Umbilical cord (tissue), 2 donors: ENCODE measurements around the gene ZSCAN25. TPM values are rescaled to one million over a fixed set of nuclear protein-coding genes. Genes with fewer than 3 reads are reported as not detected.
"Not testable (repeated sequence)": the region's sequence is repeated elsewhere in the genome, so short reads cannot be mapped to it uniquely, and the experiment has no call there.

Source experiments
- DNase-seq: peaks from one replicate; pipeline ENCODE4 v3.0.0-alpha.2; 2015; ENCODE audit warnings: low spot score
- total RNA-seq: library from RNA; depleted of rRNA; stranded (reverse); fragments of >200 nt; gene quantifications from one replicate; pipeline ENCODE4 v1.2.3, GENCODE V29; 2014; ENCODE audit warnings: low replicate concordance; ENCODE audit not compliant: insufficient read depth

The ZSCAN25 gene
- 10.6 TPM for total RNA-seq

- DNase-seq, result peak; percentile 93
These were observed at the start of gene ZSCAN25 for GRCh38 chr7:99616359-99617191. Gene ZSCAN25, plus strand, starts transcription at chr7:99616946. Its CDS starts 2,661 bp downstream, at chr7:99619607.

DNA sequence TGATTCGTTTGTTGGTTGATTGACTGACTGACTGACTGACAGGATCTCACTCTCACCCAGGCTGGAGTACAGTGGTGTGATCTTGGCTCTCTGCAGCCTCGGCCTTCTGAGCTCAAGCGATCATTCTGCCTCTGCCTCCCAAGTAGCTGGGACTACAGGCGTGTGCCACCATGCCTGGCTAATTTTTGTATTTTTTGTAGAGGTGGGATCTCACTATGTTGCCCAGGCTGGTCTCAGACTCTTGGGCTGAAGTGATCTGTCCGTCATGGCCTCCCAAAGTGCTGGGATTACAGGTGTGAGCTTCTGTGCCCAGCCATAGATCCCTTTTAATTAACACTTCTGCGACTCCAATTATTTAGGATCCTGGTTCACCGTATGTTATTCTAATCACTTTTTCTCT is 48.0 kb upstream of the ZSCAN25 start:
- DNase-seq, result not testable (repeated sequence)

DNA sequence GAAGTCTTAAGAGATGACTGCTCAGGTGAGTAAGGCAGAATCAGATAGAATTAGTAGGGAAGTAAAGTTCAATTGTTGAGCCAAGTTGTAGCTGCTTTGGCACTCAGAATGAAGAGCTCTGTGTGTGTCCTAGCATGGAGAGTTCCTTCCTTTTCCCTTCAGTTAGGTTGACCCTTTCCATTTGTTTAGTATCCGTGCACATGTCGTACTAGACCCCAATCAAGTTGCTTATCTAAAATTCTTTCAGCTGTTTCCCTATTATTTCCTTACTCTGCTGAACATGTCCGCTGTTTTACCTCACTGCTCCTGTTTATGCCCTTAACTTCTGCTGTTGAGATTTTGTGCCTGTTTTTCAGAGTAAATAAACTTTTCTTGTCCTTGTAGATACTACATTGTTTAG is 45.0 kb upstream of the ZSCAN25 start:
- no peak for DNase-seq

DNA sequence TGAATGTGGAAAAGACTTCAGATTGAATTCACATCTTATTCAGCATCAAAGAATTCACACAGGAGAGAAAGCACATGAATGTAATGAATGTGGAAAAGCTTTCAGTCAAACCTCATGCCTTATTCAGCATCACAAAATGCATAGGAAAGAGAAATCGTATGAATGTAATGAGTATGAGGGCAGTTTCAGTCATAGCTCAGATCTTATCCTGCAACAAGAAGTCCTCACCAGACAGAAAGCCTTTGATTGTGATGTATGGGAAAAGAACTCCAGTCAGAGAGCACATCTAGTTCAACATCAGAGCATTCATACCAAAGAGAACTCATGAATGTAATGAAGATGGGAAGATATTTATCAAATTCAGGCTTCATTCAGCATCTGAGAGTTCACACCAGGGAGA is 43.5 kb upstream of the ZSCAN25 start:
- no peak for DNase-seq

DNA sequence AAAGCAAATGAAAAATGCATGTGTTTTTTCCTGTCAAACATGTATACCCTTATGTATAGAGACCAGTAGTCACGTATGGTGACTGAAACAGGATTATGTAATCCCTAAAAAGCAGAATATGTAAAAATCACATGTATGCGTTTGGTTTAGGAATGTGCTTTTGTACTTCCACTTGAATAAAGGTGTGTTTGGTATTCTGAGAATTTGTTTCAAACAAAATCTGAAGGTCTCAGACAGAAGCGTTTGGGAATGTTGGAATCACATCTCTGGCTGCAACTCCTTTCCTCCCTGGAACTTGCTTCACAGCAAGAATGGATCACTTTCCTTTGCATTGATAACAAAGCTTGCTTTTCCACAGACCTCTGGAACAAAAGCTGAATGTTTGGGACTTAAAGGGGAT is 40.5 kb upstream of the ZSCAN25 start:
- DNase-seq, result no peak

DNA sequence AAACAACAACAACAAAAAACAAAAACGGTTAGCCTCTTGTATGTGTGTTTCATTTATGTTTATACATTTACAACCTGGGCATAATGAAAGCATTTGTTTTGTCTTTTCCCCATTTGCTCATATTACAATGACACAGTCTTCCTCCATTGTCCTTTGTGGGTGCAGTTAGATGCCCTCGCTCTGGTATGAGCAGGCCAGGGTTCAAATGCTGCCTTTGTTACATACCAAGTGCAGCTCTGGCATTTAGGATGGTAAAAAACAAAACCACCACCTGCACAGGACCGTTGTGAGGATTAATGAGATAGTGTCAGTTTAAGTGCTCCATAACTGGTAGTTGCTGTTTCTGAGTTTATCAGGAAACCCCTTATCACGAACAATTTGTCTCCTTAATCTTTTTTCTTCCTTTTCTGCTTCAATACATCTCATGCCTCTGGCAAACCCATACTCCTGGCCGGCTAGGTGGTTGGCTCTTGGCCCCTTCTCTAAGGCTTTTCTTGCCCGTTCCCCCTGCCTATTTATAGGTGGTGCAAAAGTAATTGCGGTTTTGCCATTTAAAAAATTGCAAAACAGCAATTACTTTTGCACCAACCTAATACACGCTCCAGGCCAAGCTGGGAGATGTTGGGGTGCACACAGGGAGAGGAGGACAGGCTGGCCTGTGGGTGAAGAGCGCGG is 37.3 kb upstream of the ZSCAN25 start:
- no peak for DNase-seq

GRCh38 chr7:99579956-99580777 is 36.6 kb upstream of the ZSCAN25 start:
- peak; percentile 54 for DNase-seq

- not testable (repeated sequence) for DNase-seq
These were observed 35.9 kb upstream of the ZSCAN25 start for GRCh38 chr7:99580778-99581332.

DNA sequence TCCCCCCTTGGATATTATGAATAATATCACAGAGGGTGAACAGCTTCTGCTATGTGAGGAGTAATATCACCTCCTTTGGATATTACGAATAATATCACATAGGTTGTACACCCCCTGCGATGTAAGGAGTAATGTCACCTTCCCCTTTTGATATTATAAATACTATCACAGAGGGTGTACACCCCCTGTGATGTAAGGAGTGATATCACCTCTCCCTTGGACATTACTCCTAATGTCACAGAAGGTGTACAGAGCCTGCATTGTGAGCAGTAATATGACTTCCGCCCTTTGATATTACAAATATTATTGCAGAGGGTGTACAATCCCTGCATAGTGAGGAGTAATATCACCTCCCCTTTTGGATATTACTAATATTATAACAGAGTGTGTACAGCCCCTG is 27.9 kb upstream of the ZSCAN25 start:
- DNase-seq, result no peak

DNA sequence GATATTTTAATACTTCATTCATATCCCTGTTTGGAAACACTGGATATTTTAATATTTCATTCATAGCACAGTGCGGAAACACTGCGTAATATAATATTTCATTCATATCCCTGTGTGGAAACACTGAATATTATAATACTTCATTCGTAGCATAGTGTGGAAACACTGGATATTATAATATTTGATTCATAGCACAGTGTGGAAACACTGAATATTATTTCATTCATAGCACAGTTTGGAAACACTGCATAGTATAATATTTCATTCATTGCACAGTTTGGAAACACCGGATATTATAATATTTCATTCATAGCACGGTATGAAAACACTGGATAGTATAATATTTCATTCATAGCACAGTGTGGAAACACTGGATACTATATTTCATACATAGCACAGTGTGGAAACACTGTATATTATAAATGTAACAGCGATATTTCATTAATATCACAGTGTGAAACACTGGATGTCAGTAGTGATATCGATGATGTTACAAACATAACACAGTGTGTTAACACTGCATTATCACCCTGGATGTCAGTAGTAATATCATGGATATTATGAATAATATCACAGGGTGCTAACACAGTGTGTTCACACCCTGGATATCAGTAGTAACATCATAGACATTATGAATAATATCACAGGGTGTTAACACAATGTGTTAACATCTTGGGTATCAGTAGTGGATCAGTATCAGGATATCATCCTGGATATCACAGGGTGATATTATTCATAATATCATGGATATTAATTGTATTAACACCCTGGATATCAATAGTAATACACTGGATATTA is 21.6 kb upstream of the ZSCAN25 start:
- no peak for DNase-seq

DNA sequence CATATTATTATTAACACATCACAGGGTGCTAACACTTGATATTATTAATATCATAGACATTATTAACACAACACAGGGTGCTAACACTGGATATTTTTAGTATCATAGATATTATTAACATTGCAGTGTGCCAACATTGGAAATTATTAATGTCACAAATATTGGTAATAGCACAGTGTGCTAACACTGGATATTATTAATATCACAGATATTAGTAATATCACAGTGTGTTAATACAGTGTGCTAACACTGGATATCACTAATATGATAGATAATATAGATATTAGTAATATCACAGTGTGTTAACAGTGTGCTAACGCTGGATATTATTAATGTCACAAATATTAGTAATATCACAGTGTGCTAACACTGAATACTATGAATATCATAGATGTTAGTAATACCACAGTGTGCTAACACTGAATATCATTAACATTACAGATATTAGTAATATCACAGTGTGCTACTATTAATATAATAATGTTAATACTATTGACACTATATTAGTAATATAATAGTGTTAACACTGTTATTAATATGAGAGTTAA is 20.3 kb upstream of the ZSCAN25 start:
- DNase-seq, result no peak

GRCh38 chr7:99597762-99598501 is 18.8 kb upstream of the ZSCAN25 start, which contains the start of gene TMEM225B:
Gene TMEM225B, plus strand, starts transcription at chr7:99598267. Its CDS starts 6,122 bp downstream, at chr7:99604389.
- DNase-seq, result no peak

DNA sequence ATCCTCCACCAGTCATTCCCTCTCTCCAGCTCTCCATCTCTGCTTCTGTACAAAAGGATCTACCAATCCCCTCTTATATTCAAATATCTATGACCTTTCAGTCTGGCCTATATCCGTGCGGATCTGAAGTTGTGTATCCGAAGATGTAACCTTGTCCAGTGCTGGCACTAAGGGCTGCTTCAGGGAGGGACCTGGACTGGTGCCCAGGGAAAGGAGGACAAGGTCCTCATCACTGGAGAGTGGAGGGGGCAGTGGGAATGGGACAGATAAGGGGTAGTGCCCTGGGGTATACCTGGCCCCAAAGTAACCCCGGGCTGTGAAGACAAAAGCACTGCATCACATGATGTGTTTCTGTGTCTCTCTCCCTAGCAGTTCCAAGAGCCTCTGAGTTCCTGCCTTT is 16.9 kb upstream of the ZSCAN25 start:
- DNase-seq, result no peak

GRCh38 chr7:99601656-99602310 is 15.0 kb upstream of the ZSCAN25 start:
- no peak for DNase-seq

GRCh38 chr7:99605527-99605926 is 11.2 kb upstream of the ZSCAN25 start:
- DNase-seq, result no peak

- no peak for DNase-seq
These were observed 10.2 kb upstream of the ZSCAN25 start for GRCh38 chr7:99606531-99606930.

DNA sequence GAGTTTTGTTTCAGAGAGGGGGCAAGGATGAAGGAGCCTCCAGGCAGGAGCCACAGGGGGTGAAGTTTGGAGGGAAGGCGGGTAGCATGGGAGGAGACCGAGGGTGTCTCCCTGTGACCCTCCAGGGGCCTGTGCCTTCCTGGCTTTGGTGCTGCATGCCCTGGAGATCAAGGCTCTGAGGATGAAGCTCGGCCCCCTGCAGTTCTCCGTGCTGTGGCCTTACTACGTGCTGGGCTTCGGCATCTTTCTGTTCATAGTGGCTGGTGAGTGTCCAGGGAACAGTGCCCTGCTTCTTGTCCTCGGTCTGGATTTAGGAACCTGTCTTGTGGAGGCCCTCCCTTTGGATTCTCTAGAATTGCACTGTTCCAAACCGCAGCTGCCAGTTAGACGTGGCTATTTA is 9.2 kb upstream of the ZSCAN25 start:
- no peak for DNase-seq

DNA sequence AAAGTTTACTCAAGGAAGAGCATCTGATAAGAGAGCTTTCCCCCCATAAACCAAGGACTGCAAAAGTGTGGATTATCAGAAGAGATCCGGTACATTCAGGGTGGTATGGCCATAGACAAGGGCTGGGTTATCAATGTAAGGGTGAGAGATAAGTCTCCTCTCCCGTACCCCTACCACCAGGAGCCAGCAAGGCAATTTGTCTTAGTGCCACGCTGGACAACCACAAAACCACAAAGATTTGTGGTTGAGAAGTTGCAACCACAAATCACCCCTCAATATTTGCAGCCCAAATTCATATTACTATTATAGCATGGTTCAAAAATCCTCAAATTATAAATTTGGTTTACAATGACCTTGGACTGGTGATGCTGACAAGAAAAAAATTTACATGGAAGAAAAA is 2.3 kb upstream of the ZSCAN25 start:
- no peak for DNase-seq

DNA sequence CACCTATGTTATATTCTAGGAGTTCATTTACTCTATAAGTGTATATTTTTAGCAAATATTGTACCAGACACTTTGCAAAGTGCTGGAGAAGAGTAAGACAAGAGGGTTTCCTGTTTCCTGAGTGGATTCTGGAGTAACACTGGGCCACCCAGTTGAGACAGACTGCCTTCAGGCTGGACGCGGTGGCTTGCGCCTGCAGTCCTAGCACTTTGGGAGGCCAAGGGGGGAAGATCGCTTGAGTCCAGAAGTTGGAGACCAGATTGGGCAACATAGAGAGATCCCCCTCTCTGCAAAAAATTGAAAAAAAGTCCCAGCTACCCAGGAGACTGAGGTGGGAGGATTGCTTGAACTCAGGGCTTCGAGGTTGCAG is 772 bp upstream of the ZSCAN25 start:
- no peak for DNase-seq
